ENCODE data around the gene PNN. TPM values are rescaled to one million over a fixed set of nuclear protein-coding genes. Genes with fewer than 3 reads are reported as not detected.
"Not testable (repeated sequence)": the region's sequence is repeated elsewhere in the genome, so short reads cannot be mapped to it uniquely, and the experiment has no call there.

Gene PNN
- polyA plus RNA-seq (2013, experiment 1 of 2): 75.7 TPM
- 80.6 TPM for polyA plus RNA-seq (2013, experiment 2 of 2)

- Histone ChIP-seq H3K27me3 (ENCODE audit: insufficient read depth, low read length) (no peaks in the 10 kb centered on the region), H3K27ac (ENCODE audit: low read depth, low read length) (peak within 1 kb of the TSS; percentile 92), H3K4me3 (ENCODE audit: low read length) (peak within 1 kb of the TSS; percentile 86), H3K9me3 (ENCODE audit: insufficient read depth, low read depth, low read length) (no peaks in the 10 kb centered on the region), H3K36me3 (ENCODE audit: insufficient read depth, low read length) (peaks cover 41% of the 10 kb centered on the region), H3K9ac (ENCODE audit: low read depth, low read length) (peak within 1 kb of the TSS; percentile 99), H3K4me1 (ENCODE audit: insufficient read depth, low read length) (peaks cover 18% of the 10 kb centered on the region)
- 9% methylated on average over 51 of the region's 56 CpGs for WGBS
Measured at GRCh38 chr14:39174560-39175444, at the start of gene PNN. TSS of gene PNN (plus strand) at chr14:39175254. CDS start at chr14:39175280, 26 bp downstream.

DNA sequence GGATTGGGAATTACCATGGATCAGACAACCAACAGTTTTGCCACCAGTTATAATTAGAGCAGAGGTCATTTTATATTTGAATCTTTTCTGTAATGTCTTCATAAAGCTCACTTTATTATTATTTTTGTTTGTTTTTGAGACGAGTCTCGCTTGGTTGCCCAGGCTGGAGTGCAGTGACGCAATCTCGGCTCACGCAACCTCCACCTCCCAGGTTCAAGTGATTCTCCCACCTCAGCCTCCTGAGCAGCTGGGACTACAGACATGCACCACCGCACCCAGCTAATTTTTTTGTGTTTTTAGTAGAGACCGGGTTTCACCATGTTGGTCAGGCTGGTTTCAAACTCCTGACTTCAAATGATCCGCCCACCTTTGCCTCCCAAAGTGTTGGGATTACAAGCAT, 37.2 kb upstream of the PNN start:
- H3K27me3 ChIP-seq (ENCODE audit: insufficient read depth, low read length); H3K4me1 ChIP-seq (ENCODE audit: insufficient read depth, low read length); H3K27ac ChIP-seq (ENCODE audit: low read depth, low read length); H3K4me3 ChIP-seq (ENCODE audit: low read length); H3K9ac ChIP-seq (ENCODE audit: low read depth, low read length); H3K9me3 ChIP-seq (ENCODE audit: insufficient read depth, low read depth, low read length): not testable (repeated sequence)
- 95% methylated on average over 8 of the region's 8 CpGs for WGBS
- H3K36me3 ChIP-seq (ENCODE audit: insufficient read depth, low read length): peaks cover 67% of the 10 kb centered on the region

DNA sequence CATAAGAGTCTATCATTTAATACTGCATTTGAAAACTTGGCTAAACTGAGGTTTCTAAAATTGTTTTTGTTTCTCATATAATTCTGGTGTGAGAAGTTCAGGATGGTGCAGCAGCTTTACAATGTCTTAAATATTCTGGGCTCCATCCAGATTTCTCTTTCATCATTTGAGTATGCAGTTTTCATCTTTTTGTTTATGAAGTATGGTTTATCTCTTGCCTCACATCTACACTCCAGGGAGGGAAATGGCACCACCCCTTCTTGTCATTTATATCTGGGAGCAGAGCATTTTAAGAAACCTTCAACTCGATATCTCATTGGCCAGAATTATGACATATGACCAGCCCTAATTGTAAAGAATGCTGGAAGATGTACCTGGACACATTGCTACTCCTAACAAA, 36.6 kb upstream of the PNN start:
- no peak overlapping the region for H3K4me3 ChIP-seq (ENCODE audit: low read length)
- peaks cover 8% of the 10 kb centered on the region; the same call in 1 of the 2 replicates for H3K9me3 ChIP-seq (ENCODE audit: insufficient read depth, low read depth, low read length)
- no peak overlapping the region for H3K9ac ChIP-seq (ENCODE audit: low read depth, low read length)
- peaks cover 61% of the 10 kb centered on the region for H3K36me3 ChIP-seq (ENCODE audit: insufficient read depth, low read length)
- 88% methylated on average over 1 of the region's 1 CpG for WGBS
- H3K27ac ChIP-seq (ENCODE audit: low read depth, low read length): no peak overlapping the region
- no peaks in the 10 kb centered on the region for H3K27me3 ChIP-seq (ENCODE audit: insufficient read depth, low read length)
- peaks cover 5% of the 10 kb centered on the region; the same call in 1 of the 2 replicates for H3K4me1 ChIP-seq (ENCODE audit: insufficient read depth, low read length)

GRCh38 chr14:39140170-39140569, 34.9 kb upstream of the PNN start:
- H3K9me3 ChIP-seq (ENCODE audit: insufficient read depth, low read depth, low read length): peaks cover 8% of the 10 kb centered on the region; the same call in 1 of the 2 replicates
- peaks cover 44% of the 10 kb centered on the region for H3K36me3 ChIP-seq (ENCODE audit: insufficient read depth, low read length)
- H3K27me3 ChIP-seq (ENCODE audit: insufficient read depth, low read length): no peaks in the 10 kb centered on the region
- peak overlapping the region; percentile 24; the same call in 1 of the 2 replicates for H3K27ac ChIP-seq (ENCODE audit: low read depth, low read length)
- peaks cover 5% of the 10 kb centered on the region; the same call in 1 of the 2 replicates for H3K4me1 ChIP-seq (ENCODE audit: insufficient read depth, low read length)
- WGBS: 76% methylated on average over 3 of the region's 3 CpGs
- H3K4me3 ChIP-seq (ENCODE audit: low read length): no peak overlapping the region
- no peak overlapping the region for H3K9ac ChIP-seq (ENCODE audit: low read depth, low read length)

DNA sequence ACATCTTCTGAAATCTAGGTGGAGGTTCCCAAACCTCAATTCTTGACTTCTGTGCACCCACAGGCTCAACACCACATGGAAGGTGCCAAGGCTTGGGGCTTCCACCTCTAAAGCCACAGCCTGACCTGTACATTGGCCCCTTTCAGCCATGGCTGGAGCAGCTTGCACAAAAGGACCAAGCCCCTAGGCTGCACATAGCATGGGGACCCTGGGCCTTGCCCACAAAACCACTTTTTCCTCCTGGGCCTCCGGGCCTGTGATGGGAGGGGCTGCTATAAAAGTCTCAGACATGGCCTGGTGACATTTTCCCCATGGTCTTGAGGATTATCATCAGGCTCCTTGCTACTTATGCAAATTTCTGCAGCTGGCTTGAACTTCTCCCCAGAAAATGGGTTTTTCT, 33.4 kb upstream of the PNN start:
- not testable (repeated sequence) for H3K27me3 ChIP-seq (ENCODE audit: insufficient read depth, low read length); H3K27ac ChIP-seq (ENCODE audit: low read depth, low read length); H3K4me3 ChIP-seq (ENCODE audit: low read length); H3K9me3 ChIP-seq (ENCODE audit: insufficient read depth, low read depth, low read length); H3K9ac ChIP-seq (ENCODE audit: low read depth, low read length); H3K4me1 ChIP-seq (ENCODE audit: insufficient read depth, low read length)
- WGBS: 95% methylated on average over 1 of the region's 1 CpG
- peaks cover 29% of the 10 kb centered on the region for H3K36me3 ChIP-seq (ENCODE audit: insufficient read depth, low read length)

- peaks cover 24% of the 10 kb centered on the region for H3K36me3 ChIP-seq (ENCODE audit: insufficient read depth, low read length)
- H3K9me3 ChIP-seq (ENCODE audit: insufficient read depth, low read depth, low read length); H3K4me1 ChIP-seq (ENCODE audit: insufficient read depth, low read length); H3K27me3 ChIP-seq (ENCODE audit: insufficient read depth, low read length); H3K4me3 ChIP-seq (ENCODE audit: low read length); H3K27ac ChIP-seq (ENCODE audit: low read depth, low read length); H3K9ac ChIP-seq (ENCODE audit: low read depth, low read length): not testable (repeated sequence)
- 50% methylated on average over 2 of the region's 2 CpGs for WGBS
Measured at GRCh38 chr14:39143226-39143625, 31.8 kb upstream of the PNN start.

DNA sequence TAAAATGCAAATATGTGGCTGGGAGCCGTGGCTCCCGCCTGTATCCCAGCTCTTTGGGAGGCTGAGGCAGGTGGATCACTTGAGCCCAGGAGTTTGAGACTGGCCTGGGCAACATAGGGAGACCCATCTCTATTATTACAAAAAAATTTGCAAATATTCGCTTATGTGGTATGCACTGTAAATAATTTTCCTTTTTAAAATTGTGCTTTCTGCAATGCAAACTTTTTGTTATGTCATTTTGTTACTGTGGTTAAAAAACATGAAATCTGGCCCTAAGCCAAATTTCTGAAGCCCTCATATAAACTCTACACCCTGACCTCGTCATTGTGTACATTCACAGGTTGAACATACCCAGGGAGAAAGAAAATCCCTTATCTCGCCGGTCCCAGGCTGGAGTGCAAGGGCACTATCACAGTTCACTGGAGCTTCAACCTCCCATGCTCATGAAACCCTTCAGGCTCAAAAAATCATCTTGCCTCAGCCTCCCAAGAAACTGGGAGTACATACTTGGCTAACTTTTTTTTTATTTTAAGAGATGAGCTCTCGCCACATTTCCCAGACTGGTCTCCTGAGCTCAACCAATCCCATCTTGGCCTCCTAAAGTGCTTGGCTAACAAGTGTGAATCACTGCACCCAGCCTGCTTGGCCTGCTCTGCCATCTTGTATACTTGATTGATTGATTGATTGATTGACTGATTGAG, 29.6 kb upstream of the PNN start:
- Histone ChIP-seq H3K27ac (ENCODE audit: low read depth, low read length) (no peak overlapping the region), H3K9me3 (ENCODE audit: insufficient read depth, low read depth, low read length) (peaks cover 8% of the 10 kb centered on the region; the same call in 1 of the 2 replicates), H3K4me3 (ENCODE audit: low read length) (no peak overlapping the region), H3K36me3 (ENCODE audit: insufficient read depth, low read length) (peaks cover 36% of the 10 kb centered on the region), H3K27me3 (ENCODE audit: insufficient read depth, low read length) (no peaks in the 10 kb centered on the region), H3K9ac (ENCODE audit: low read depth, low read length) (no peak overlapping the region), H3K4me1 (ENCODE audit: insufficient read depth, low read length) (no peaks in the 10 kb centered on the region)
- 93% methylated on average over 6 of the region's 7 CpGs for WGBS

- no peaks in the 10 kb centered on the region for H3K4me1 ChIP-seq (ENCODE audit: insufficient read depth, low read length)
- H3K27me3 ChIP-seq (ENCODE audit: insufficient read depth, low read length): no peaks in the 10 kb centered on the region
- no peaks in the 10 kb centered on the region for H3K9me3 ChIP-seq (ENCODE audit: insufficient read depth, low read depth, low read length)
- H3K4me3 ChIP-seq (ENCODE audit: low read length): no peak overlapping the region
- no peak overlapping the region for H3K27ac ChIP-seq (ENCODE audit: low read depth, low read length)
- WGBS: 94% methylated on average over 9 of the region's 9 CpGs
- peaks cover 64% of the 10 kb centered on the region for H3K36me3 ChIP-seq (ENCODE audit: insufficient read depth, low read length)
- no peak overlapping the region for H3K9ac ChIP-seq (ENCODE audit: low read depth, low read length)
Measured at GRCh38 chr14:39154594-39155189, 20.4 kb upstream of the PNN start.

DNA sequence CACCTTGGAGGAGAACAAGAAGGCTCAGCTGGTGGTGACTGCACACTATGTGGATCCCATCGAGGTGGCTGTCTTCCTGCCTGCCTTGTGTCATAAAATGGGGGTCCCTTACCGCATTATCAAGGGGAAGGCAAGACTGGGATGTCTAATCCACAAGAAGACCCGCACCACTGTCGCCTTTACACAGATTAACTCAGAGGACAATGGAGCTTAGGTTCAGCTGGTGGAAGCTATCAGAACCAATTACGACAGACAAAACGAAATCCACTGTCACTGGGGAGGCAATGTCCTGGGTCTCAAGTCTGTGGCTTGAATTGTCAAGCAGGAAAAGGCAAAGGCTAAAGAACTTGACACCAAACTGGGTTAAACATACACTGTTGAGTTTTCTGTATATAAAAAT, 17.6 kb upstream of the PNN start:
- Histone ChIP-seq H3K9ac (ENCODE audit: low read depth, low read length) (no peak overlapping the region), H3K36me3 (ENCODE audit: insufficient read depth, low read length) (peaks cover 46% of the 10 kb centered on the region), H3K27ac (ENCODE audit: low read depth, low read length) (no peak overlapping the region), H3K4me1 (ENCODE audit: insufficient read depth, low read length) (no peaks in the 10 kb centered on the region), H3K27me3 (ENCODE audit: insufficient read depth, low read length) (no peaks in the 10 kb centered on the region), H3K4me3 (ENCODE audit: low read length) (no peak overlapping the region), H3K9me3 (ENCODE audit: insufficient read depth, low read depth, low read length) (no peaks in the 10 kb centered on the region)
- 95% methylated on average over 6 of the region's 6 CpGs for WGBS

DNA sequence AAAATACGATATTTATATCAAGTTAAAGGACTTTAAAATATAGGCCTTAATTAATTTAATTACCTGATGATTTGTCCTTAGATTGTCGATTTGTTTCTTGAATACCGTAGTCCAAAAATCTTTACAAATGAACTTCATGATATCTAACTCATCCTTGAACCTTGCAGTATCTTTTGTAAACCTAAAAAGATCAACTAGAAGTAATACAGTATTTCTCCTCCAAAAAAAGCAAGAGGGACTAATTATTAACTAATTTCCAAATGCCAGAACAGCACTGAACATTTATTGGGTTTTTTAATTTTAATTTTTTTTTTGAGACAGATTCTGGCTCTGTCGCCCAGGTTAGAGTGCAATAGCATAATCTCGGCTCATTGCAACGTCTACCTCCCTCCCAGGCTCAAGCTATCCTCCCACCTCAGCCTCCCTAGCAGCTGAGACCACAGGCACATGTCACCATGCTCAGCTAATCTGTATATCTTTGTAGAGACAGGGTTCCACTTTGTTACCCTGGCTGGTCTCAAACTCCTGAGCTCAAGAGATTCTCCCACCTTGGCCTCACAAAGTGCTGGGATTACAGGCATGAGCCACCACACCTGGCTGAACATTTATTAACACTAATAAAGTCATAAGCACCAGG, 16.7 kb upstream of the PNN start:
- Histone ChIP-seq H3K27ac (ENCODE audit: low read depth, low read length) (no peak overlapping the region), H3K4me3 (ENCODE audit: low read length) (no peak overlapping the region), H3K9me3 (ENCODE audit: insufficient read depth, low read depth, low read length) (no peaks in the 10 kb centered on the region), H3K36me3 (ENCODE audit: insufficient read depth, low read length) (peaks cover 43% of the 10 kb centered on the region), H3K4me1 (ENCODE audit: insufficient read depth, low read length) (no peaks in the 10 kb centered on the region), H3K9ac (ENCODE audit: low read depth, low read length) (no peak overlapping the region), H3K27me3 (ENCODE audit: insufficient read depth, low read length) (no peaks in the 10 kb centered on the region)
- 99% methylated on average over 5 of the region's 6 CpGs for WGBS

Data from HUES64 (cell line).